Astrocyte (in vitro differentiated cells and primary cell): ENCODE data around the gene TRIP13. TPM values are rescaled to one million over a fixed set of nuclear protein-coding genes. Genes with fewer than 3 reads are reported as not detected.

ENCODE experiments used
- DNase-seq: peaks from one replicate; pipeline ENCODE4 v3.0.0-alpha.2; 2010; ENCODE audit warnings: low read depth
- FAIRE-seq: peaks from 2 replicates; lab custom pipeline; 2011; peaks lifted over from hg19 to GRCh38; lab: Jason Lieb, UNC
- H2AFZ ChIP-seq: 2 replicates; pipeline ENCODE4 v1.6.0; 2012; ENCODE audit warnings: low read depth, low read length, inconsistent platforms
- H3K27ac ChIP-seq: 2 replicates; pipeline ENCODE4 v1.5.1; 2011; ENCODE audit warnings: low read depth, low read length, inconsistent platforms
- H3K27me3 ChIP-seq: 2 replicates; pipeline ENCODE4 v1.6.0; 2011; ENCODE audit warnings: low read length, inconsistent platforms; ENCODE audit not compliant: insufficient read depth
- H3K36me3 ChIP-seq: 2 replicates; pipeline ENCODE4 v1.5.1; 2011; ENCODE audit warnings: low read length, inconsistent platforms; ENCODE audit not compliant: insufficient read depth
- H3K4me1 ChIP-seq: 2 replicates; pipeline ENCODE4 v1.5.1; 2011; ENCODE audit warnings: low read length, inconsistent platforms; ENCODE audit not compliant: insufficient read depth
- H3K4me2 ChIP-seq: 2 replicates; pipeline ENCODE4 v1.6.0; 2012; ENCODE audit warnings: low read length, inconsistent platforms
- H3K4me3 ChIP-seq: 2 replicates; pipeline ENCODE4 v1.5.1; 2011; ENCODE audit warnings: low read depth, mild to moderate bottlenecking, low read length, inconsistent platforms; ENCODE audit not compliant: insufficient read depth
- H3K79me2 ChIP-seq: 2 replicates; pipeline ENCODE4 v1.6.0; 2012; ENCODE audit warnings: mild to moderate bottlenecking, low read length, inconsistent platforms; ENCODE audit not compliant: insufficient read depth
- H3K9ac ChIP-seq: 2 replicates; pipeline ENCODE4 v1.6.0; 2012; ENCODE audit warnings: mild to moderate bottlenecking, low read length, inconsistent platforms
- H3K9me3 ChIP-seq: 2 replicates; pipeline ENCODE4 v1.5.1; 2012; ENCODE audit warnings: low read depth, mild to moderate bottlenecking, low read length, inconsistent platforms; ENCODE audit not compliant: insufficient read depth
- H4K20me1 ChIP-seq: 2 replicates; pipeline ENCODE4 v1.6.0; 2012; ENCODE audit warnings: low read length, inconsistent platforms; ENCODE audit not compliant: insufficient read depth
- H3K27ac Mint-ChIP-seq: one replicate; pipeline ENCODE4 v1.8.0; 2021; ENCODE audit warnings: mild to moderate bottlenecking, mixed read lengths; ENCODE audit not compliant: unreplicated experiment
- H3K27me3 Mint-ChIP-seq: one replicate; pipeline ENCODE4 v1.8.0; 2021; ENCODE audit warnings: low read depth, mixed read lengths; ENCODE audit not compliant: unreplicated experiment
- H3K36me3 Mint-ChIP-seq: one replicate; pipeline ENCODE4 v1.8.0; 2021; ENCODE audit warnings: low read depth, mixed read lengths; ENCODE audit not compliant: unreplicated experiment
- H3K4me1 Mint-ChIP-seq: one replicate; pipeline ENCODE4 v1.8.0; 2021; ENCODE audit warnings: low read depth, mixed read lengths; ENCODE audit not compliant: unreplicated experiment
- H3K4me3 Mint-ChIP-seq: one replicate; pipeline ENCODE4 v1.8.0; 2021; ENCODE audit warnings: mild to moderate bottlenecking, moderate library complexity, mixed read lengths; ENCODE audit not compliant: unreplicated experiment
- H3K9me3 Mint-ChIP-seq: one replicate; pipeline ENCODE4 v1.8.0; 2021; ENCODE audit warnings: mild to moderate bottlenecking, mixed read lengths; ENCODE audit not compliant: unreplicated experiment
- CTCF ChIP-seq: IDR thresholded peaks from 2 replicates; pipeline ENCODE4 v1.5.1; 2011; ENCODE audit warnings: low read depth, mild to moderate bottlenecking, inconsistent platforms, low read length, moderate library complexity; ENCODE audit not compliant: insufficient read depth
- EZH2 ChIP-seq: IDR thresholded peaks from 2 replicates; pipeline ENCODE4 v1.6.1; 2012; ENCODE audit warnings: mild to moderate bottlenecking, low read length, inconsistent platforms; ENCODE audit not compliant: insufficient read depth
- total RNA-seq: library from RNA; stranded (reverse); gene quantifications from 2 replicates; pipeline ENCODE4 v1.2.1, GENCODE V29; 2021

Gene TRIP13
- total RNA-seq, 1 donor from 2014 or later = 7.3 TPM

GRCh38 chr5:965604-966344, 73.1 kb downstream of the TRIP13 start:
- H3K36me3 Mint-ChIP-seq = no peaks in the 10 kb centered on the region
- Histone ChIP-seq H3K27me3 (peaks cover 84% of the 10 kb centered on the region), H3K4me1 (peaks cover 2% of the 10 kb centered on the region), H2AFZ (no peak overlapping the region), H4K20me1 (no peaks in the 10 kb centered on the region), H3K36me3 (no peaks in the 10 kb centered on the region), H3K4me3 (no peak overlapping the region), H3K9me3 (no peaks in the 10 kb centered on the region), H3K27ac (no peak overlapping the region), H3K4me2 (no peak overlapping the region), H3K79me2 (no peaks in the 10 kb centered on the region), H3K9ac (no peak overlapping the region)
- DNase-seq = no peak
- peaks cover 3% of the 10 kb centered on the region for H3K9me3 Mint-ChIP-seq
- no peak for TF ChIP-seq EZH2
- no peak for TF ChIP-seq CTCF
- no peak for FAIRE-seq
- H3K4me3 Mint-ChIP-seq = no peak overlapping the region
- peaks cover 86% of the 10 kb centered on the region for H3K27me3 Mint-ChIP-seq
- peaks cover 6% of the 10 kb centered on the region for H3K4me1 Mint-ChIP-seq
- H3K27ac Mint-ChIP-seq = no peak overlapping the region

- Mint-ChIP-seq H3K4me3 (no peak overlapping the region), H3K27me3 (peaks cover 82% of the 10 kb centered on the region), H3K4me1 (peaks cover 6% of the 10 kb centered on the region), H3K27ac (no peak overlapping the region), H3K9me3 (peaks cover 3% of the 10 kb centered on the region), H3K36me3 (no peaks in the 10 kb centered on the region)
- Histone ChIP-seq H2AFZ (no peak overlapping the region), H3K4me2 (no peak overlapping the region), H3K9me3 (no peaks in the 10 kb centered on the region), H3K4me1 (peaks cover 2% of the 10 kb centered on the region), H3K4me3 (no peak overlapping the region), H3K27me3 (peaks cover 81% of the 10 kb centered on the region), H3K9ac (no peak overlapping the region), H3K79me2 (no peaks in the 10 kb centered on the region), H3K27ac (no peak overlapping the region), H3K36me3 (no peaks in the 10 kb centered on the region), H4K20me1 (no peaks in the 10 kb centered on the region)
- TF ChIP-seq CTCF (no peak), EZH2 (no peak)
- no peak for FAIRE-seq
- no peak for DNase-seq
These were observed 73.6 kb downstream of the TRIP13 start for GRCh38 chr5:966345-966710.

- no peak overlapping the region for H3K4me3 ChIP-seq
- Mint-ChIP-seq H3K4me3 (no peak overlapping the region), H3K27me3 (peaks cover 80% of the 10 kb centered on the region), H3K4me1 (peaks cover 6% of the 10 kb centered on the region), H3K27ac (no peak overlapping the region), H3K36me3 (no peaks in the 10 kb centered on the region), H3K9me3 (peaks cover 7% of the 10 kb centered on the region)
- H3K27me3 ChIP-seq = peaks cover 80% of the 10 kb centered on the region
- H3K36me3 ChIP-seq = no peaks in the 10 kb centered on the region
- no peaks in the 10 kb centered on the region for H3K9me3 ChIP-seq
- no peak overlapping the region for H3K4me2 ChIP-seq
- FAIRE-seq (no peak), DNase-seq (no peak)
- TF ChIP-seq EZH2 = no peak
- no peak for TF ChIP-seq CTCF
- no peak overlapping the region for H3K9ac ChIP-seq
- no peak overlapping the region for H3K27ac ChIP-seq
- peaks cover 2% of the 10 kb centered on the region for H3K4me1 ChIP-seq
- no peak overlapping the region for H2AFZ ChIP-seq
- H3K79me2 ChIP-seq = no peaks in the 10 kb centered on the region
- H4K20me1 ChIP-seq = no peaks in the 10 kb centered on the region
These were observed 74.3 kb downstream of the TRIP13 start for GRCh38 chr5:966941-967340.
